GM18517 (cell line): Measurements from ENCODE around the gene POU6F2.

Experiments
- ATAC-seq: cut with Tn5 transposase; IDR thresholded peaks from one replicate; pipeline ENCODE4 v1.9.1; 2021; ENCODE audit warnings: mild to moderate bottlenecking, moderate library complexity; ENCODE audit not compliant: unreplicated experiment

Gene POU6F2

DNA sequence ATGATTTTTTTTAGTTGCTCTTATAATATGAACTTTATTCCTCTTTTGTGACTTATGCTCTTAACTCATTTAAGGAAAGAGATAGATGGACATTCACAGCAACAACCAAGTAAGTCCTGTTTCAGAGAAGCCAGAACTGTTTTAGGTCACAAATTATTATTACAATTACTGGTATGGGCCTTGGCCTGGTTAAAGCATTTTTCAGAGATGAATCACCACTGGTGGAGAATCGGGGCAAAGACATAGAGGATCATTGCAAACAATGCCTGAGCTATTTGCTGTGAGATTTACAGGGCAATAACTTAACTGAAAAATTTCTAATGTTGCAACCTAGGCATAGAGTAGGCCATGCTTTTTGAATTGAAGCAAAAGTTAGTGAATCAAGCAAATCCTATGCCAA lies 450.5 kb downstream of the POU6F2 start:
- ATAC-seq: no peak

DNA sequence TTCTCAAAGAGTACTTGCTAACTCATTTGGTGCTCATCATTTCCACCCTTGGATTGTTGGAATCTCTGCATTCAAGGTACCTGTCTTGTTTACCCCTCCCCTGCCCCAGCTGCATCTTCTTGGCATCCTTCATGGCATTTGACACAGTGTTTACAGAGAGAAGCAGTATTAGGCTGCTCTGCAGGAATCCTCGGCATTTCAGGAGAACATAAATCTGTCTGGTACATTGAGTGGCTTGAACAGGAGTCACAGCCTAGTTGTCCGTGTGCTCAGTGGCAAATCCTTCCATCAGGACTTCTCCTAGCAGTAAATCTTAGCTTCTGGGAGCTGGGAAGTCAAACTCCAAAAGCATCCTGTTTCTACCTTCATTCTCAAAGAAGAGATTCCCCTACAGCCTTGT lies 451.7 kb downstream of the POU6F2 start:
- ATAC-seq: no peak

DNA sequence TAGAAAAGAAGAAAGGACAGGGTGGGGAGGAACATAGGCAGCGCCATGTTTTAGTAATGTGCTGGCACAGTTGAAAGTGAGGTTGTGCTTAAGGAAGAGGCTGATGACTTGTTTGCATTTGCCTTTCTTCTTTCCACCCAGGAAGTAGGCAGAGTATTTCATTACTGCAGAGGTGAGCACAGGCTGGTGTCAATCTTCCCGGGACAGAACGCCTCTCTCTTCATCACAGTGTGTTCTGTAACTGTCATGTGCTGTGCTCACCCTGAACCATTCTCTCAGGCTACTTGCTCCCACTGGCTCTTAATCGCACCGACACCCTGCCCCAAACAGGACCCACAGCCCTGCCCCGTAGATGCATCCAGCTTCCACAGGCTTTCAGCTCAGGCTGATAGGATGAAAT lies 452.7 kb downstream of the POU6F2 start:
- ATAC-seq: no peak

DNA sequence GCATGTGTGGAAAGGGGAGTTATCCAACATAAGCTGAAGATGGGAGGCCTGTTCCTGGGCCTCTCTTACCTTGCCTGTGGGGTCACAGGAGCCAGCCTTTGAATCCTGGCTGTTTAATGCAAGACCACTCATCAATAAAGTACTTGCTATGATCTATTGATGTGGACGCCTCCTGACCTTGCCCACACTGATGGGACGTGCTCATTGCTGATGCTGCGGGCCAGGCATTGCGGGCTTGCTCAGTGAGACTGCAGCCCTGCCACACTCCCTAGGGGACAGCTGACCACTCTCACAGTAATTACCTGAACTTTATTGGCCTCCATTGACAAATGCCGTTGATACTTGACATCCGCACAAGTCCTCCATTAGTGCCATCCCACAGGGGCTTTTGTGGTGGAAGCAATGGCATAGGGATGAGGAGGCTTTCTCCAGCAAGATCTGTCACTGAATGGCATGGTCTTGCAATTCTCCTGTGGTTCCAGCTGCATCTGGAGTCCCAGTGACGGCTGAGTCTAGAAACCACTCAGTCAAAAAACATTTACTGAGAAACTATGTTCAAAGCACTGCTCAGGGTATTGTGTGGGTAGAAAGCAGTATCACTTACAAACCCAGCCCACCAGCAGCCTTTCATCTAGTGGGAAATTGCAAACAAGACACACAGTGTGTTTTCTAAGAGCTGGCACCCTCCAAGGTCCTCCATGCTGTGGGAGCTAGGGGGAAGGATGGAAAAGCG lies 453.4 kb downstream of the POU6F2 start:
- no peak for ATAC-seq

DNA sequence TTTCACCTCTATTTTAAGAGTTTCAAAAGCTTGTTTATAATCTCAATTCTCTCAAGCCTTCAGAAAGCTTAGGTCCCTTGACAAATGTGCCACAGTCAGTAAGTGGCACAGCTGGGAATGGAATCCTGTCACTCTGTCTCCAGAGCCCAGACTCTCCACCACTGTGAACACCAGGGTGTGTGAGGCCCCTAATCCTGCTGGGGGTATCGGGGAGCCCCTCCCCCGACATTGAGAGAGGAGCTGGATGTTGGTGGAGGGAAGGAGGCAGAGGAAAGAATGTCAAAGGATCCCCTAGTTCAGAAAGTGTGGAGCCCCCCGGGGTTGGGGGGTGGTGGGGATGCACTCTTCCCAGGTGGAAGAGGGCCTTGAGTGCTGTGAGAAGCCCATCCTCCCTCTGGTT lies 454.7 kb downstream of the POU6F2 start:
- no peak for ATAC-seq

DNA sequence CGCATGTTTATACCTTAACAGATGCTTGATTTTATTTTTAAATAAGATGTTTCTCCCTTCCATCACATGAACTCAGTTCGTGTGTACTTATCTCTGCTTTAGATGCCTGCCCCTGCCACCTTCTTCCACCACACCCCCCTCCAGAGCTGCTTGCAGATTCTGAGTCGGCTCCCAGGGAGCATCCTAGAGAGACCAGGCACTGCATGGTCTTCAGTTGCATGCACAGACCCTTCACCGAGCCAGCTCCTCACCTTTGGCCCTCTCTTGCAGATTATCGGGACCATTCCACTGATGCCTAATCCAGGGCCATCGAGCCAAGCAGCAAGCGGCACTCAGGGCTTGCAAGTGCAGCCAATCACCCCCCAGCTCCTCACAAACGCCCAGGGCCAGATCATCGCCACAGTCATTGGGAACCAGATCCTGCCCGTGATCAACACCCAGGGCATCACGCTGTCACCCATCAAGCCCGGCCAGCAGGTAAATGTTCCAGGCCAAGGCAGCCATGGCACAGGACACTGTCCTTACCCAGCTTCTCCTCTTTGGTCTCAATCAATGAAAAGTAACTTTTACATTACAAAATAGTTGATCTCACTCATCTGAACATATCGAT lies 455.2 kb downstream of the POU6F2 start:
- ATAC-seq: no peak

DNA sequence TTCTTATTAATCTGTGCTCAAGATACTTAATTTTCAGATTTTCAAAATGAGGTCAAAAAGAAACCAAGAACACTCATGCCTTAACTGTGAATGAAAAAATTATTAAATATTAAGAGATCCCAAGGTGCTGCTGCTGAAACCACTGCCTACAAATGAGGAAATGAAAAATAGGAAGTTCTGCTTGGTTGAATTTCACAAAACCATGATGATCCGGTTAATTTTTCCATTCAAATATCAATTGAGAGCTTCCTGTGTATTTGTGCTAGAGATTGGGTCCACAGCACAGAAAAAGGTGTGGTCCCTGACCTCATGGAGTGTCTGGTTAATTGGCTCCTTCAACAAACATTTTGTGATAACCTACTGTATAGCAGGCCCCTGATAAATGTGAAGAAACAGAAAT lies 455.8 kb downstream of the POU6F2 start:
- no peak for ATAC-seq

DNA sequence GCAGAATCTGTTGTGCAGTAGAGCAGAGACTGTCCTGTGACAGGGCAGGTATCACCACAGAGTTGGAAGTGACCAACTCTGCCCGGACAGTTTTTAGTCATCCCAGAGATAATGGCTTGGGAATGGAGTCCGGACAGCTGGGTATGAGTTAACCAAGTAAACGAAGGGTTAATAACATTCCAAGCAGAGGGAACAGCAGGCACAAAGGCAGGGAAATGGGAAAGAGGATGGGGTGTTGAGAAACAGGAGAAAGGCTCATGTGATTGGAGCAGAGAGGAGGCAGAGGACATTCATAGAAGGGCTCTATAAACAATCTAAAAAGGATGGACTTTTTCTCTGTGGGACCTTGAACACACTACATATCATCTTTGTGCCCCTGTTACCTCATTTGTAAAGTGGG lies 456.3 kb downstream of the POU6F2 start:
- ATAC-seq: no peak

DNA sequence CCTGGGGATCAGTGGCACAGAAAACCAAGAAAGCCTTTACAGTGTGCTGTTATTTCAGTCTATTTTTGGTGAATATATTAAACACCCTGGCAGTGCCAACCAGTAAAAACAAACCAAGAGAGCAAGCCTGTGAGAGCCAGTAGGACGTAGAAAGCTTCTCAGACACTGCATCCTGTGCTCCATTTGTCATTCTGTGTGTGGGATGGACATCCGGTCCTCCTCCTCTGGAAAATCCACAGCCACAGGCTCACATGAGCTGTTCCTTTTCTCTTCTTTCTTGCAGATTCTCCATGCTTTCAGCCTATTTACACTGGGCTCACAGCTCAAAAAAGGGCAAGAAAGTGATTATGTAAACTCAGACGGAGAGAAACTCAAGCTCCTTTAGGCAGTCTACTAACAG lies 468.8 kb downstream of the POU6F2 start:
- no peak for ATAC-seq

DNA sequence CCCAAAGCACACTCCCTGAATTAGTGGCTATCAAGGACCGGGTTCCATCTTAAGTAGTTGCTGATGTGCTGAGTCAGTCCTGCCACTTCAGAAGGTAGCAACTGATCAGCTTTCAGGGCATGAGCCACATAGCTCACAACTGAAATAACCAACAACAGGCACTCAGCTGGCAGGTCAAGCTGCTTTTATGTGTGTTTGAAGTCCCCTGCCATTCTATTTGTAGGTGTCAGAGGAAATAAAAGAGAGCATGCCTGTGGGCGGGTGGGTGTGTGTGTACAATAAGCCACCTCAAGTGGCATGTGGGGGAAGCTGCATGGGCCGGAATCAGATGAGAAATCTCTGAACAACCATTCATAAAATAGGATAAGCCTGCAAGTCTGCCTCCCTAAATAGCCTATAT lies 474.2 kb downstream of the POU6F2 start:
- no peak for ATAC-seq

DNA sequence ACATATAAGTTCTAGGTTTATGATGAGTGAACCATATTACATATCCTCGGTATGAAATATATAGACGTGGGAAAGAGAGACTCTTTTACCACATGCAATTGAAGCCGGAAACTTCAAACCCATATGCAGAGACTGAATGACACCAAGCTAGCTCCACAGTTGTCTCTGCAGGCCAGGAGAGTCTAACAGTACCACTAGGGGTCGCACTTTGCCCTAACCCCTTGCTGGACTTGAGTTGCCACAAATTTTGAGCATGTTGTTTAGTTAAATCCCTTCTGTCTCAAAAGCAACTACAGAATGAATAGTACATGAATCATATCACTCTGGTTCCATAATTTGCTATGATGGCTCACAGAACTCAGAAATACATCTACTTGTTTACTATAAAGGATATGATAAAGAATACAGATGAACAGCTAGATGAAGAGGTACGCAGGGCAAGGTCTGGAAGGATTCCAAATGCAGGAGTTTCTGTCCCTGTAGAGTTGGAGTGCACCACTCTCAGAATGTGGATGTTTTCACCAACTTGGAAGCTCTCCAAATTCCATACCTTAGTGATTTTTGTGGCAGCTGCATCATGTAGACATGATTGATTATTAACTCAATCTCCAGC lies 476.1 kb downstream of the POU6F2 start:
- ATAC-seq: peak; percentile 67

DNA sequence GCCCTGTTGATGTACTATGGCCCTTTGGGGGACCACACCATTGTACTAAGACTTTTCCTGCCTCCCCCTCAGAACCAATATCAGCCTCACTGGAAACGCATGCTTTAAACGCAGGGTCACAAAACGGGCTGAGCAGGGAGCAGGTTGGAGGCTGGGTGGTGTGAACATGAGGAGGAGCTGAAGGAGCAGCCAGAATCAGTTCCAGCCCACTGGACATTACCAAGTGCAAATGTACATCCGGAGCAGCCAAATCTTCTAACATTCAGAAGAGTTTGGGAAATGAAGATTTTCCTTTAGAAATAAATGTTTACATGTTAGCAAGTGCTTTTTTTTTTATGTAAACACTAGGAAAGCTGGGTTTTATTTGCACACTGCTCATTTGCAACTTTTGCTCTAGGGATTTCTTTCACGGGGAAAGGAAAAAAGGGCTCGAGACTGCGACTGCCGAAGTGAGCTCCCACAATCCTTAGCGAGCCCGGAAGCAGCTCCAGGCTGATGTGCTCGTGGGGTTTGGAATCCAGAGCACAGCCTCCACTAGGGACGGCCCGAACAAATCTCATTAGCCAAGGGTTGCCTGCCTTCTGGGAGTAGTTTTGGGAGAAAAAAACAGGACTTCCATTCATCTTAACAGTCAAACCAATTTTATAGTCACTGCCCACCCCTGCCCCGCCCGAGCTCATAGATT lies 480.5 kb downstream of the POU6F2 start:
- ATAC-seq: no peak

DNA sequence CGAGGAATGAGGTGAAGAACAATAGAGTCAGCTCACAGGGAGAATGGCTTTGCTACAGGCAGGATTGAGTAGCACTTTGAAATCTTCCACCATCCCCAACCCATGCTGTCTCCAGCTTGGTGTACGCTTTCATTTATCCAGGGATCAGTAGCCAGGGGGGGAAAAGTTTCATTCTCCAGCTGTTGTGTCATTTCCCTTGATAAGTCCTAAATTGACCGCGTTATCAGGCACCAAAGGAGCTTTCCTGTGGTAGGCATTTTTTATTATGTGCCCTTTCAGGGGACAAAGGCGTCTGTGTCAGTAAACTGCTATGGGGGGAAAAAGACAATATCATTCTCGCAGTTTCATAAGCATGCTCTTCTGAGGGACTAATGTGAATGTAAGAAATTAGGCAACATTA lies 481.9 kb downstream of the POU6F2 start:
- ATAC-seq: no peak

DNA sequence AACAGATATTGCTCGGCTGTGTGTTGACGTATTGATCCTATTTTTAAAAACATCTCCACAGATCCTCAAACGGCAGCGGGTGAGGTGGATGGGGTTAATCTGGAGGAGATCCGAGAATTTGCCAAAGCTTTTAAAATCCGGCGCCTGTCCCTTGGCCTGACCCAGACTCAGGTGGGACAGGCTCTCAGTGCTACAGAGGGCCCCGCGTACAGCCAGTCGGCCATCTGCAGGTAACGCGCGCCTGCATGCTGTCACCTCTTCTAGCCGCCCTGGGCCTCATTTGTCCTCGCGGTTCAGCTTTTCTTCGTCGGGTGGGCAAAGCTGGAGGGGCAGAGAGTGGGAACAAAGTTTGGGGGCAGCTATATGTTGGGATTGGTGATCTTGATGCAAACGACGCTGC lies 482.8 kb downstream of the POU6F2 start:
- no peak for ATAC-seq

DNA sequence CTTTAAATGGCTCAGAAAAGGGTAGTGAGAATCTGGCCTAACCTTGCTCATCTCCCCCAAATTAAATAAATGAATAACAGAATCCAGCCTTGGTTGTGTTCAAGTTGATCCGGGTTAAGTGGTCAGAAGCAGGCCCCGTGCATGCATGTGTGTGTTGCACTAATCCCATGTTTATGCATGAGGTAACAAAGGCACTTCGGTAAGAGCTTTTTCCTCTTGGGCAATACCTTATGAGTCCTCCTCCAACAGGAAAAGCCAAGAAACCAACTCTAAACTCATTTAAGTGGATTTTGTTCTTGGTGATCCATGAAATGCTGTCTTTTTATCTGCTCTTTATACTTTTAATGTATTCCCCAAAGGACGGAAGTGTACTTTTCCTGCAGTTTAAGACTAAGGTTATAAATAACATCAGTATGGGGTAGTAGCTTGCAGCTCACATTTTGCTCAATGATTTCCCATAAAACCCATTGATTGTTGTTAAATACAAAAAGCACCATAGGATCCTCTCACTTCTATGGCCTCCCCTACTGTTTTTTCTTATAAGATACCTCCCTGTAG lies 483.6 kb downstream of the POU6F2 start:
- ATAC-seq: no peak

DNA sequence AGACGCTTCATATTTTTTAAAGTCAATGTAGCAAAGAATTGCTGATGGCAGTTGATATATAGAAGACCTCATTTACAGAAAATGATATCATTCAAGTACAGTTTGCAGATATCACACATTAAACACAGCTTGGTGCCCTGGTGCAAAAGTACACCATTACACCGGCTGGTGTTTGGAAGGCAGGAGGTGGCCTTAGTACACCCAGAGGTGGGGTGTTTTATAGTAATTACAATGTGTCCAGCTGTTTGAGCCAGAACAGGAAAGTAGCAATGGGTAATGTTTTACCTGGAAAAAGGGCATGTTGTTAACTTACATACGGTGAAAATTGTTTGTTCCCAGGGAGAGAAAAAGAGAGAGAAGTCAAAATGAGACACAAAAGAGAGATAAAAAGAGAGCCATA lies 485.5 kb downstream of the POU6F2 start:
- no peak for ATAC-seq

DNA sequence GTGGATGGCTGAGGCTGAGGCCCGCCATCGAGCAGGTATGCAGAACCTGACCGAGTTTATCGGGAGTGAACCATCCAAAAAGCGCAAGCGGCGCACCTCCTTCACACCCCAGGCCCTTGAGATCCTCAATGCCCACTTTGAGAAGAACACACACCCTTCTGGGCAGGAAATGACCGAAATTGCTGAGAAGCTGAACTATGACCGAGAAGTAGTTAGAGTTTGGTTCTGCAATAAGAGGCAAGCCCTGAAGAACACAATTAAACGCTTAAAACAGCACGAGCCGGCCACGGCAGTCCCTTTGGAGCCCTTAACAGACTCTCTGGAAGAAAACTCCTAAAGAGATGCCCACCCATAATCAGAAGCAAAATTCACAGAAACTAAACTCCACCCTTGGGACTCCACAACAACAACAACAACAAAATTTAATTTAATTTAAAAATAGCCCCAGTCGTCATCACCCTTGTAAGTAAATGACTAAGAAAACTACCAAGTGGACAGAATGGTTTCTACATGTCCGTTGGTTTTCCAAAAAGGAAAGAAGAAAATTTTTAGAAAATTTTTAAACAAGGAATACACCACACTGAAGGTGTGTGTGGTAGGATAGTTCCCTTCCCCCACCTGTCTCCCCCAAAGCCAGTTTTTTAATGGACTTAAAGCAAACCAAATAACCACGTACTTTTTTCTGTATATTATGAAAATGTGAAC lies 486.8 kb downstream of the POU6F2 start:
- no peak for ATAC-seq

DNA sequence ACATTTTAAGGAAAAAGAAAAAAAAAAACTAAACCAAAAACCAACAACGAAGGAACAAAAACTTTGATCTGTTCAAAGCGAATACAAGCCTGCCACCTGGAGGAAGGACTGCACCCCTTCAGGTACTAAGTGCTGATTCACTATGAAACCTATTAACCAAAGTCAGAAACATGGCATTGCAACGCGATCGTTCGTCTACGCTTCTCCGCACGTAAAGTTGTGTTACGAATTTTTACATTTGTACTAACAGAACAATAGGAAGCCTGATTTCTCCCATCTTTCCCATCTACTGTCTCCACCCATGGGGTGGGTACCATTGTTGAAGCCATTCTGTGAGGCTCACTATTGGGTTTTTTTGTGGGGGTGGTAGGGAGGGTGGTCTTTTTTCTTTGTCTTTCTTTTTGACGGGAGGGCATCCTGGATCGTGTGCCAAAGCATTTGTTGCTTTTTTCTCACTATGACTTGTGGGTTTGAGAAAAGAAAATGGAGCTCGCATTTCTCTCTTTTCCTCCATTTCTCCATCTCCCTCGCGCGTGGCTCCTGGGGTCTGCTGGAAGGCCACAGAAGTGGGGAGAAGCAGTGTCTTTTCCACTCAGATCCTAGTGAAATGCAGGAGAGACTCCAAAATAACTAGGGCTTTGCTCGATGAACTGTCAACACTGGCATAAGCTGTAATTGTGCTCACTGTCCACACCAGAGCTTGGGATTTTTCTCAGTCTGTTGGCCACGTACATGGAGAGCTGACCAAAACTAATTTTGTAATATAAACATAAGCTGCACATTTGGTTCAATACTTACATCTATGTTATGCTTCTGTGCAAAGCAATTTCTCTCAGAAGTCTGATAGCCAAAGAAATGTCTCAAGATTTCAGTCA lies 487.6 kb downstream of the POU6F2 start:
- ATAC-seq: no peak

DNA sequence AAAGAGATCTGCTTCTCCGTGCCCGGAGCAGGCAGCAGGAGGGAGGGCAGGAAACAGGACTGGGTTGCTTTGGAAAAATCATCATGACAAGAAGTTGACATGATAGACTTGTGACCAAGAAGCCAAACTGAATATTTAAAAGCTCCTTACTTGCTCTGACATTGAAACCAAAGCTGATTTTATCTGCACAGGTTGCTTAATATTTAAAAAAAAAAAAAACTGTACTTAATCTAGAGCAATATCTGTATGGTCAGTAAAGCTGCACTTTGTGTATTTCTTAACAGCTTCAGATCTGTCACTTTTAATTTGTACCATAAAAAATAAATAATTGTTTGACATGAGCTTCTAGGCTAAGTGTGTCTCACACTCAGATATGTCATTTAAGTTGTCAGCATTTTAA lies 490.6 kb downstream of the POU6F2 start:
- no peak for ATAC-seq

DNA sequence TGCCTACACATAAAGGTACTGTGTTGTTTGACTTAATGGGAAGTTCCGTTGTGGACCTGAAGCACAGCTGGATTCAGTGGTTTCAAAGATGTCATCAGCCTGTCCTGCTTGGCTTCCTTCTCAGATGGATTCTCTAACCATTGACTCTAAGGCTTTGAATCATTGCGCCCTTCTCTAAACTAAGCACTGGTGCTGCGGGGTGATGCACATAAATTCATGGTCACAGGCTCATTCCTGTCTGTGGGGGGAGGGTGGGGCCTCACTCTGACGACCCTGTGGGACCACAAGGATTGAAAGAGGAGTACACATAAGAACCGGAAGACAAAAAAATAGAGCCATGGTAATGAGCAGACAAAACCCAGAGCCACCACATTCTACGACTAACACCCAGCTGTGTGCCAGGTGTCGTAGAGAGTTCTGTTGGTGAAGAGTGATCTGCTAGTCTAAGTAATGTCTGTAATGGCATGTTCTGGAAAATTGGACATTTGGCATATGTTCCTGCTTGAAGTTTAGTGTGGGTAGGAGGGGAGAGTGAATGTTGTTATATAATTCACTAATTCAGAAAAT lies 491.2 kb downstream of the POU6F2 start:
- ATAC-seq: no peak
